ENCODE measurements around the gene UGT1A7. TPM values are rescaled to one million over a fixed set of nuclear protein-coding genes. Genes with fewer than 3 reads are reported as not detected.
"Not testable (repeated sequence)": the region's sequence is repeated elsewhere in the genome, so short reads cannot be mapped to it uniquely, and the experiment has no call there.

The UGT1A7 gene
- total RNA-seq, 1 donor from 2014 or later = 3.6 TPM

DNA sequence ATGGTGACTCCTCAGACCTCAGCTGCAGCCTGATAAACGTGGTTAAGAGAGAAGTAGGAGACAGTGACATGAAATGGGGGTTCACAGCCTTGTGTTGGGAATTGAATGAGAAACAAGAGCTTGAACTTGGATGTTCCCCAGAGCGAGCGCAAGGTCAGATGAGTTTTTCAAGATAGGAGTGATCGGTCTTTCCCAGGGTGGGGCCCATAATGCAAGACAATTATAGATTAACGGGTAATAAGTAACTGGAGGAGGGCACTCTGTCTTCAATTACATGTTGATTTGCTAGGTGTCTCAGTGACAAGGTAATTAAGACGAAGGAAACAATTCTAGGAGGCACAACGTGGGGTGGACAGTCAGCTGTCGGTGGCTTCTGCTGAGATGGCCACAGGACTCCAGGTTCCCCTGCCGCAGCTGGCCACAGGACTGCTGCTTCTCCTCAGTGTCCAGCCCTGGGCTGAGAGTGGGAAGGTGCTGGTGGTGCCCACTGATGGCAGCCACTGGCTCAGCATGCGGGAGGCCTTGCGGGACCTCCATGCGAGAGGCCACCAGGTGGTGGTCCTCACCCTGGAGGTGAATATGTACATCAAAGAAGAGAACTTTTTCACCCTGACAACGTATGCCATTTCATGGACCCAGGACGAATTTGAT, 31.0 kb downstream of the UGT1A7 start, which contains the start of gene UGT1A5:
Gene UGT1A5, plus strand, starts transcription at position 297 of the 651 bp plus-strand sequence. Its CDS starts 85 bp downstream, at position 382.
- no peak for DNase-seq (ENCODE audit: low spot score)

GRCh38 chr2:233713262-233713615, 31.5 kb downstream of the UGT1A7 start:
- no peak for DNase-seq (ENCODE audit: low spot score)

- no peak for DNase-seq (ENCODE audit: low spot score)
These were observed 32.4 kb downstream of the UGT1A7 start for GRCh38 chr2:233714121-233714520.

- DNase-seq (ENCODE audit: low spot score) = no peak
These were observed 36.9 kb downstream of the UGT1A7 start, which contains the start of gene UGT1A4 for GRCh38 chr2:233718552-233718951. Gene UGT1A4, plus strand, starts transcription at chr2:233718736. Its CDS starts 85 bp downstream, at chr2:233718821.

DNA sequence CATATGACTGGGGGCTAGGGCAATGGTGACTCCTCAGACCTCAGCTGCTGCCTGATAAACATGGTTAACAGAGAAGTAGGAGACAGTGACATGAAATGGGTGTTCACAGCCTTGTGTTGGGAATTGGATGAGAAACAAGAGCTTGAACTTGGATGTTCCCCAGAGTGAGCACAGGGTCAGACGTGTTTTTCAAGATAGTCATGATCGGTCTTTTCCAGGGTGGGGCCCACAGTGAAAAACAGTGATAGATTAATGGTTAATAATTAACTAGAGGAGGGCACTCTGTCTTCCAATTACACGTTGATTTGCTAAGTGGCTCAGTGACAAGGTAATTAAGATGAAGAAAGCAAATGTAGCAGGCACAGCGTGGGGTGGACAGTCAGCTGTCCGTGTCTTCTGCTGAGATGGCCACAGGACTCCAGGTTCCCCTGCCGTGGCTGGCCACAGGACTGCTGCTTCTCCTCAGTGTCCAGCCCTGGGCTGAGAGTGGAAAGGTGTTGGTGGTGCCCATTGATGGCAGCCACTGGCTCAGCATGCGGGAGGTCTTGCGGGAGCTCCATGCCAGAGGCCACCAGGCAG, 47.1 kb downstream of the UGT1A7 start, which contains the start of gene UGT1A3:
Gene UGT1A3, plus strand, starts transcription at position 320 of the 579 bp plus-strand sequence. Its CDS starts 85 bp downstream, at position 405.
- DNase-seq (ENCODE audit: low spot score) = no peak

- DNase-seq (ENCODE audit: low spot score) = not testable (repeated sequence)
These were observed 55.4 kb downstream of the UGT1A7 start for GRCh38 chr2:233736868-233737653.

DNA sequence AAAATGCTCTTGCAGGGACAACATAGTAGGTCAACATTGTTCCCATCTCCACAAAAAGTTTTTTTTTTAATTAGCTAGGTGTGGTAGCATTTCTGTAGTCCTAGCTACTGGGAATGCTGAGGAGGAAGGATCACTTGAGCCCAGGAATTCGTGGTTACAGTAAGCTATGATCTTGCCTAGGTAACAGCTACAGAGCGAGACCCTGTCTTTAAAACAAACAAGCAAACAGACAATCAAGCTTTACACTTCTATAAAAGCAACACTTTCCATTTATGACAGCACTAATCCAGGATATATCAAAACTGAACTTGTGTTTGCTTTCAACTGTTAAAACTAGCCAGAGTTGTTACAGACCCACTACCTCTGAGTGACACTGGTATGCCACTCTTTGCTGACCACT, 59.2 kb downstream of the UGT1A7 start:
- DNase-seq (ENCODE audit: low spot score) = no peak

- DNase-seq (ENCODE audit: low spot score) = no peak
These were observed 62.0 kb downstream of the UGT1A7 start for GRCh38 chr2:233743464-233744259.

DNA sequence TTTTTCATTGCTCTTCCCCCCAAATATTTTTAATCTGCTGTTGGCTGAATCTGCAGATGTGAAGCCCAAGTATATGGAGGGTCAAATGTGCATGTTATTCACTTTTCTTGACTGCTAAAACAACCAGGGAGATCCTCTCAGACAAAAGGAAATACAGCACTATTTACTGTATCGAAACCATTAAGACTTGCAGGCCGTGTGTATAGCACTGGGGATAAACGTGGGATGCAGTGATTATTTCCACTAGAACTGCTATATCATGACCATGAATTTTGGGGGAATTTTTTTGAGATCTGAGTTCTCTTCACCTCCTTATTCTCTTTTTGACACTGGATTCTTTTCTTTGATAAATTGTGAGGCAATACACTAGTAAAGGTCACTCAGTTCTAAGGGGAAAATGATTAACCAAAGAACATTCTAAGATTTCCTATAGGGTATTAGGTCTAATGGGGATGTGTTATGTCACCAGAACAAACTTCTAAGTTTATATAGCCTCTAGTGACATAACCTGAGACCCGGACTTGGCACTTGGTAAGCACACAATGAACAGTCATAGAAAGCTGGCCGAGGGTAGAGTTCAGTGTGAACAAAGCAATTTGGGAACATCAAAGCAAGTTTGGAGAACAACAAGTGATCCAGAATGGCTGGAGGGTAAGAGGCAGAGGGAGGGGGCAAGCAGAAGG, 63.5 kb downstream of the UGT1A7 start:
- DNase-seq (ENCODE audit: low spot score) = no peak

DNA sequence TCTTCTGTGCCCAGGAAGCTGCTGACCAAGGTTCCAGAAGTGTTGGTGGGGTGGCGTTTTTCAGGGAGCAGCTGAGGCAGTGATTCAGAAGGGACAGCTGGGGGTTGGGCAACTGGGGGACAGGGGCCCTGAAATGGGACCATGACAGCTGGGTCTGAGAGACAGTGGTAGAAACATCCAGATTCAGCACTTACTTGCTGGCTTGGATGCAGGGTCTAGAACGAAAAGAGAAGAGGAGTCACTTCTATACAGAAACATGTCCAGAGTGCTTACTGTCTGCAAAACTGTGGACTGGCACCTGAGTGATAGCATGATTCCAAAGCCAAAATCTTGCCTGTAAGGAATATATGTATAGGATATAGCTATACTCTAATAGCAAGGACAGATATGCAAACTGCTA, 64.1 kb downstream of the UGT1A7 start:
- DNase-seq (ENCODE audit: low spot score) = not testable (repeated sequence)

DNA sequence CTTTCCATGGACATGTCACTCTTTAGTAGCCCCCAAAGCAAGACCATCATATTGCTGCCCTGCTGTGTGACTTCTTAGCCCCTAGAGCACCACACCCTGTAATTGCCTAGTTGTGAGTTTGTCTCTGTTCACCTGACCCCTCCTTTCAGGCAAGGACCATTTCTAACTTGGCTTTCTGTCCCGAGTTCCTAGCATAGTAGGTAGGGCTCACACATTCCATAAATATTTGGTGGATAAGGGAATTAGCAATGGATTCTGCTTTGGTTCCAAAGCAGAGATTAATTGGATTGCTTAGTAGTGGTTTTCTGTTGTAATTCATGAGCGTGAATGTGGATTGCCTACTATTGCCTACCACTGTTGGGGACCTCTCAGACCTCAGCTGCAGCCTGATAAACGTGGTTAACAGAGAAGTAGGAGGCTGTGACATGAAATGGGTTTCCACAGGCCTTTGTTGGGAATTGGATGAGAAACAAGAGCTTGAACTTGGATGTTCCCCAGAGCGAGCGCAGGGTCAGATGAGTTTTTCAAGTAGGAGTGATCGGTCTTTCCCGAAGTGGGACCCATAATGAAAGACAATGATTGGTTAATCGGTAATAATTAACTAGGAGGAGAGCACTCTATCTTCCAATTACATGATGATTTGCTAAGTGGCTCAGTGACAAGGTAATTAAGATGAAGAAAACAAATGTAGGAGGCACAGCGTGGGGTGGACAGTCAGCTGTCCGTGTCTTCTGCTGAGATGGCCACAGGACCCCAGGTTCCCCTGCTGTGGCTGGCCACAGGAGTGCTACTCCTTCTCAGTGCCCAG, 65.0 kb downstream of the UGT1A7 start:
- no peak for DNase-seq (ENCODE audit: low spot score)

DNA sequence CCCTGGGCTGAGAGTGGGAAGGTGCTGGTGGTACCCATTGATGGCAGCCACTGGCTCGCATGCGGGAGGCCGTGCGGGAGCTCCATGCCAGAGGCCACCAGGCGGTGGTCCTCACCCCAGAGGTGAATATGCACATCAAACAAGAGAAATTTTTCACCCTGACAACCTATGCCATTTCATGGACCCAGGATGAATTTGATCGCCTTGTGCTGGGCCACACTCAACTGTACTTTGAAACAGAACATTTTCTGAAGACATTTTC, 65.5 kb downstream of the UGT1A7 start:
- no peak for DNase-seq (ENCODE audit: low spot score)

DNA sequence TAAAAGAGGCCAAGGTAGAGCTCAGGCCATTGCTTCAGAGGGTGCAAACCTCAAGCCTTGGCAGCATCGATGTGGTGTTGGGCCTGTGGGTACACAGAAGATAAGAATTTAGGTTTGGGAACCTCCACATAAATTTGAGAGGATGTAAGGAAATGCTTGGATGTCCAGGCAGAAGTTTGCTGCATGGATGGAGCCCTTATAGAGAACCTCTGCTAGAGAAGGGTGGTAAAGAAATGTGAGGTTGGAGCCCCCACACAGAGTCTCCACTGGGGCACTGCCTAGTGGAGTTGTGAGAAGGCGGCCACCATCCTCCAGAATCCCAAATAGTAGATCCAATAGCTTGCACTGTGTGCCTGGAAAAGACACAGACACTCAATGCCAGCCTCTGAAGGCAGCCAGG, 69.0 kb downstream of the UGT1A7 start:
- DNase-seq (ENCODE audit: low spot score) = not testable (repeated sequence)

DNA sequence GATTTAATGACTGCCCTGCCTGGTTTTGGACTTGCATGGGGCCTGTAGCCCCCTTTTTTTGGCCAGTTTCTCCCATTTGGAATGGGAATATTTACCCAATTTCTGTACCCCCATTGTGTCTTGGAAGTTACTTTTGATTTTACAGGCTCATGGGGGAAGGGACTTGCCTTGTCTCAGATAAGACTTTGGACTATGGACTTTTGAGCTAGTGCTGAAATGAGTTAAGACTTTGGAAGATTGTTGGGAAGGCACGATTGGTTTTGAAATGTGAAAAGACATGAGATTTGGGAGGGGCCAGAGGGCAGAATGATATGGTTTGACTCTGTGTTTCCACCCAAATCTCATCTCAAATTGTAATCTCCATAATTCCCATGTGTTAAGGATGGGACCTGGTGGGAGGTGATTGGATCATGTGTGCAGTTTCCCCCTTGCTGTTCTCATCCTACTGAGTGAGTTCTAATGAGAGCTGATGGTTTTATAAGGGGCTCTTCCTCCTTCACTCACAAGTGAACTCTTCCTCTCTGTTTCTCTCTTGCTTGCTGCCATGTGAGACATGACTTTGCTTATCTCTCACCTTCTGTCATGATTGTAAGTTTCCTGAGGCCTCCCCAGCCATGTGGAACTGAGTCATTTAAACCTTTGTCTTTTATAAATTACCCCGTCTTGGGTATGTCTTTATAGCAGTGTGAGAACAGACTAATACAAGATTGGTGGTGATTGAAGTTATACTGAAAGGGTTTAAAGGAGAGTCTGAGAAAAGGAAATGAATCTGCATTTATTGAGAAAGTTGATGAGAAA, 69.7 kb downstream of the UGT1A7 start:
- DNase-seq (ENCODE audit: low spot score) = not testable (repeated sequence)

- DNase-seq (ENCODE audit: low spot score) = no peak
These were observed 73.3 kb downstream of the UGT1A7 start for GRCh38 chr2:233754872-233755611.

GRCh38 chr2:233756429-233757081, 74.9 kb downstream of the UGT1A7 start:
- DNase-seq (ENCODE audit: low spot score) = no peak

- no peak for DNase-seq (ENCODE audit: low spot score)
These were observed 76.4 kb downstream of the UGT1A7 start for GRCh38 chr2:233758141-233758540.

- DNase-seq (ENCODE audit: low spot score) = no peak
These were observed 77.1 kb downstream of the UGT1A7 start for GRCh38 chr2:233758849-233759248.
